Posterior cingulate gyrus (tissue), 11 donors: ENCODE results near the gene NDUFB8.

Source experiments
- DNase-seq, 10 donors: peaks; one replicate each; pipeline versions ENCODE4 v3.0.0 to v3.0.0-alpha.2; 2020 to 2021; ENCODE audit warnings: mixed read lengths in 3 of 10
- intact Hi-C: fragments of 100-400 bp; cut with DNase I; formaldehyde crosslinking; loops from one replicate; pipeline ENCODE4 v1.15.1; 2023

NDUFB8 gene

DNA sequence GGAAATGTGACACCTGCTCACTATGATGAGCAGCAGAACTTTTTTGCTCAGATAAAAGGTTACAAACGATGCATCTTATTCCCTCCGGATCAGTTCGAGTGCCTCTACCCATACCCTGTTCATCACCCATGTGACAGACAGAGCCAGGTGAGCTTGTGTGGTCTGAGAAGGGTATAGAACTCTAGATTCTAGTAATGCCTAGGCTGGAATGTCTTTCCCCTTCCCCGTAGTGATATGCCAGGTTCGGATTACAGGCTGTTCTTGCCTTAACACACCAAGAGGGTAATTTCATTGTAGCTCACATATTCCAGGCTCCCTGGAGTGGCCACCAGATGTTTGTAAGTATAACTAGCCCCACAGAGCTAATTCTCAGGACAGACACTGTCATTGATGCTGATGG is 15.3 kb upstream of the NDUFB8 start:
- intact Hi-C loops = no loop called here
- DNase-seq = no peak

- intact Hi-C loops = no loop called here
- no peak for DNase-seq
Observed at GRCh38 chr10:100537475-100537874, 7.8 kb upstream of the NDUFB8 start.

DNA sequence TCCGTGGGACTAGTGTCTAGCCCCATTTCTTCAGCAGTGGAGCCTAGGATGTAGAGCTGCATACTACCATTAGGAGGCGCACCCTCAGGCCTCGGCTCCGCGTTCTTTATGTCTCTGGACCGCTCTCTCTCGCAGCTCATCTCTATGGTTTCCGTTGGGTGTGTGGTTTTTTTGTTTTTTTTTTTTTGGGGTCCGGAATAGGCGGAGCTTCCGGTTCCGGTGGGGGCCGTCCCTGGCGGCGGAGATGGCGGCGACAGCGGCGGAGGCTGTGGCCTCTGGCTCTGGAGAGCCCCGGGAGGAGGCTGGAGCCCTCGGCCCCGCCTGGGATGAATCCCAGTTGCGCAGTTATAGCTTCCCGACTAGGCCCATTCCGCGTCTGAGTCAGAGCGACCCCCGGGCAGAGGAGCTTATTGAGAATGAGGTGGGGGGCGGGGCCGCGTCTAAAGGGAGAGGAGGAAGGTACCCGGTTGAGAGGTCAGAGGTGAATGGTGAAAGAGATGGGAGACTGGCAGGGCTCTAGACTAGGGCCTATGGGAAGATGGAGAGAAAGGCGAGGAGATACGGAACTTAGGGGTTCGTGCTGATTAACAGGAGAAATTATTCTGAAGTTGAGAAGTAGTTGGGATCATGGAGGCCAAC is 6.2 kb upstream of the NDUFB8 start, which contains the start of gene HIF1AN:
TSS of gene HIF1AN (plus strand) at position 229 of the 639 bp plus-strand sequence. CDS start at position 245, 16 bp downstream.
- intact Hi-C loops = no loop called here
- DNase-seq = peak; percentile 77 to 98 (median 82)

- DNase-seq = no peak
- intact Hi-C loops = no loop called here
Observed at GRCh38 chr10:100535338-100535714, 5.7 kb upstream of the NDUFB8 start.

DNA sequence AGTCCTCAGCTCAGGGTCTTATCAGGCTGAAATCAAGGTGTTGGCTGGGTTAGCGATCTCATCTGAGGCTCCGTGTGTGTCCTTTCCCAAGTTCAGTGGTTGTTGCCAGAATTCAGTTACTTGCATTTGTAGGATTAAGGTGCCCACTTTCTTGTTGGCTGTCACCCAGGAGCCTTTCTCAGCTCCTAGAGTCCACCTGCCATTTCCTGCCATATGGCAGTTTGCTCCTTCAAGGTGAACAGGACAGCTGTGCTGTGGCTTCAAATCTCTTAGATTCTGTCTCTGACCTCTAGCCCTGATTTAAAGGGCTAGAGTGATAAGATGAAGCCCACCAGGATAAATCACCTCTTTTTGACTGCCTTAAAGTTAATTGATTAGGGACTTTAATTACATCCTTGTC is 5.1 kb upstream of the NDUFB8 start:
- intact Hi-C loops = no loop called here
- no peak for DNase-seq

DNA sequence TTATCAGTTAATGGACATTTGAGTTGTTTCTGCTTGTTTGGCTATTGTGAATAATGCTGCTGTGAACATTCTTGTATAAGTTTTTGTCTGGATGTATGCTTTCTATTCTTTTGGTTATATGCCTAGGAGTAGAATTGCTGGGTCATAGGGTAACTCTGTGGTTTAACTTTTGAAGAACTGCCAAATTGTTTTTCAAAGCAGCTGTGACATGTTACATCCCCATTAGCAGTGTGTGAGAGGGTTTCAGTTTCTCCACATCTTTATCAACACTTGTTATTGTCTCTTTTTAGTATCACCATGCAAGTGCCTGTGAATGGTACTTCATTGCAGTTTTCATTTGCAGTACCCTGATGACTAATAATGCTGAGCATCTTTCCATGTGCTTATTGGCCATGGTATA is 2.1 kb upstream of the NDUFB8 start:
- DNase-seq = no peak
- intact Hi-C loops = no loop called here

DNA sequence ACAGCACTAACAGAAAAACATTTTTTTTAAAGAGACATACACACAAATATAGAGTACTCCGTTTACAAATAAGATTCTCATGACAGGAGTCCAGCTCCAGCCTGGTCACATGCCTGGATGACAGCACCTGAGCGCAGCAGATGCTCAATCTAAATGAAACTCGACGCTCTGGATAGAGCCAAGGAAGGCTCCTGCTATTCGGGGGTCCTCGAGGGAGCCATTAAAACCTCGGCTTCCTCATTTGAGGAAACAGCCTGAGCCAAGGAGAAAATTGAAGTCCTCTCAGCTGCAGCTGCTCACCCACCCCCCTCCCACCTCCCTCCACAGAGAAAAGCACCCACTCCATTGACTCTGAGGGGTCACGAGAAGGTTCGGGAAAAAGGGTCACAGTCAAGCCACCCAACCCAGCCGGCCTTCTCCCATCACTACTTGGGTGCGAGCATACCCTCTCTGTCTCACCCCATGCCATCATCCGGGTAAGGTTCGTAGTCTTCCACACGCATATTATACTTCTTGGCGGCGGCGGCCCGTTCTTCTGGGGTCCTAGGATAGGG is 673 bp downstream of the NDUFB8 start:
- peak in 1 of 10 donors; percentile 12 for DNase-seq
- intact Hi-C loops = loop anchor here (10.0 kb wide), 1 partner anchor 184 kb away; the partner anchor contains the start of gene SCD

GRCh38 chr10:100528123-100528886 is 1.4 kb downstream of the NDUFB8 start:
- DNase-seq = no peak
- intact Hi-C loops = loop anchor here (10.0 kb wide), 1 partner anchor 184 kb away; the partner anchor contains the start of gene SCD

- DNase-seq = no peak
- intact Hi-C loops = loop anchor here (10.0 kb wide), 1 partner anchor 180 kb away; the partner anchor contains the start of gene SCD
Observed at GRCh38 chr10:100524638-100525037, 5.0 kb downstream of the NDUFB8 start.

GRCh38 chr10:100524206-100524605 is 5.5 kb downstream of the NDUFB8 start:
- DNase-seq = no peak
- intact Hi-C loops = loop anchor here (10.0 kb wide), 1 partner anchor 179 kb away; the partner anchor contains the start of gene SCD

- intact Hi-C loops = loop anchor here (10.0 kb wide), 1 partner anchor 178 kb away; the partner anchor contains the start of gene SCD
- no peak for DNase-seq
Observed at GRCh38 chr10:100522945-100523344, 6.7 kb downstream of the NDUFB8 start.

DNA sequence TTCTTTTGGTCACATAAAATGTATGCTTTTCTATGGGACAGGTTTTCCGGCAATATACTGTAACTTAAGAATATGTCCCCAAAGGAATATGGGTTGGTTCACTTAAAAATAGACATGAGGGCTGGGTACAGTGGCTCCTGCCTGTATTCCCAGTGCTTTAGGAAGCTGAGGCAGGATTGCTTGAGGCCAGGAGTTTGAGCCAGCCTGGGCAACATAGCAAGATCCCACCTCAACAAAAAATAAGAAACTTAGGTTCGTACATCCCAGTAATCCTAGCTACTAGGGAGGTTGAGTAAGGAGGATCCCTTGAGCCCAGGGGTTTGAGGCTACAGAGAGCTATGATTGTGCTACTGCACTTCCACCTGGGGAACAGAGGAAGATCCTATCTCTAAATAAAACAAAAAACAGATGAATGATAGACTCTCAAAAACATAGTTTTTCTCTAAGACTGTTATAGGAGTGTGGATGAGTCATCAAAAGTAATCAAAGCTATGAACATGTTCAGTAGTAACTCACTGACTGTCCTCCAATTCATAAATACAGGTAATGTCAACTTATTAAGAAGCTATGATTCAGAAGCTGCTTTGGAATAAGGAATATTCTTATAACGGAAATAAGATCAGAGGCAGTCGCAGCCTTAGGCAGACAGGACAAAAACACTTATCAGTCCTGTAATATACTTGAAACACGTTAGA is 7.4 kb downstream of the NDUFB8 start:
- DNase-seq = no peak
- intact Hi-C loops = loop anchor here (10.0 kb wide), 1 partner anchor 177 kb away; the partner anchor contains the start of gene SCD

GRCh38 chr10:100520811-100521210 is 8.9 kb downstream of the NDUFB8 start:
- DNase-seq = no peak
- intact Hi-C loops = loop anchor here (10.0 kb wide), 1 partner anchor 176 kb away; the partner anchor contains the start of gene SCD

DNA sequence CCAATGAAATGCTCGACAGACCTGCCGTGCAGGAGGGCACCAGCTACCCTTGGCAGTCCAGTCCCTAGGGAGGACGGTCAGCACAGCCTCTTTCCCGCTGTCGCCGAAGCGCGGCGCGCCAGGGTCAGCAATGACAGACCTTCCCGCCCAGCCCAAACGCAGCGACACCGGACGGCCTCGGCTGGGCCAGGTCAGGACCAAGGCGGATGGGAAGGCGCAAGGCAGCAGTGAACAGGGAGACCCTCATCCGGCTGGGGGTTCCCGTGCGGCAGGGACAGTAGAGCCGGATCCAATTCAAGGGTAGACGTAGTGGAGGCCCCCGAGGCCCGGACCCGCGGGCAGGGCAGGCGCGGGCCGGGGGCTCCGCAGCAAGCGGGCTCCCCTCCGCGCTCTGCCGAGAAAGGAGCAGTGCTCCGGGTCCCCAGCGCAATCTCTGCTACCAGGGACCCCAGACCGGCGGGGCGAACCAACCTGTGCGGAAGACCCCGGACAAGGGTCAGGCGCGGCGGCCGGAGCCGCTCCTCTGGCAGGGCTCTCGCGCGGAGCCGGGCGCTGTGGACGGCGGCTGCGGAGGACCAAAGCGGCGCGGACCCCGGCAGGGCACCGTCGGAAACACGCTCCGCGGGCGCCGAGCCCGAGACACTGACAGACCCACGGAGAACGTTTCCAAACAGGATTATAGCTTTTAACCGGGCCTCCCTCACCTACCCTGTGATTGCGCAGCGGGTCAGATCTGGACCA is 10.2 kb downstream of the NDUFB8 start, which contains the start of gene SEC31B:
TSS of gene SEC31B (minus strand) at position 551 of the 741 bp plus-strand sequence. CDS start 2,909 bp downstream, outside the sequence.
- intact Hi-C loops = loop anchor here (5.0 to 10.0 kb wide), 2 partner anchors 87 to 175 kb away; partner anchors contain the start of gene SCD
- DNase-seq = peak; percentile 41 to 95 (median 62)

GRCh38 chr10:100518761-100519241 is 10.9 kb downstream of the NDUFB8 start:
- DNase-seq = peak in 5 of 10 donors; percentile 50 to 69 (median 62)
- intact Hi-C loops = loop anchor here (5.0 kb wide), 1 partner anchor 86 kb away; no protein-coding TSS in a partner anchor

- intact Hi-C loops = loop anchor here (5.0 kb wide), 1 partner anchor 85 kb away; no protein-coding TSS in a partner anchor
- DNase-seq = no peak
Observed at GRCh38 chr10:100516847-100517246, 12.8 kb downstream of the NDUFB8 start.

DNA sequence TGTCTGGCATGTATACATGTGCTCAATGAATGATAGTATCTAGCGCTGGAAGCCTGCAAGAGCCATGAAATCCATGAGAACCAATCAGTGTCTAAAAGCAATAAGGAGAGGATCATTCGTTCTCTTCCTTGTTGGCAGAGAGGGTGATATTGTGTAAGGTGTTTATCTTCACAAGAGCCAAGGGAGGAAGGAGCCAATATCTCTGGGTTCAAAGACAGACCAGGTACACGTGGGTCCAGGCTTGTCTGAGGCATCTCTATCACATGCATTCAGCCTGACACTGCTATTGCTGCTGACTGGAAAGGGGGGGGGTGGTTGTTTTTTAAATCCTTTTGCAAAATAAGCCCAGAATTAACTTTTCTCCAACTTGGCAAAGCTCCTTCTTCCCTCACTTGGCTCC is 14.1 kb downstream of the NDUFB8 start:
- DNase-seq = no peak
- intact Hi-C loops = loop anchor here (5.0 kb wide), 1 partner anchor 83 kb away; no protein-coding TSS in a partner anchor

- DNase-seq = no peak
- intact Hi-C loops = no loop called here
Observed at GRCh38 chr10:100510533-100511308, 18.9 kb downstream of the NDUFB8 start.
